RWPE2 (cell line): ENCODE results near the gene POU2F1.

ENCODE experiments used
- ATAC-seq: fragments of 200-7000 bp; cut with Tn5 transposase; 3 replicates; pipeline ENCODE4 v1.9.1; 2021; ENCODE audit warnings: low read depth
- DNase-seq: peaks from one replicate; pipeline ENCODE4 v3.0.0-alpha.2; 2020; ENCODE audit warnings: low spot score
- H3K27ac ChIP-seq: fragments of 450-650 bp; 2 replicates; pipeline ENCODE4 v1.5.1; 2017; ENCODE audit warnings: mild to moderate bottlenecking; ENCODE audit not compliant: poor library complexity, severe bottlenecking
- H3K27me3 ChIP-seq: fragments of 250-450 bp; sonication (Bioruptor Pico); 2 replicates; pipeline ENCODE4 v1.5.1; 2021; ENCODE audit warnings: mild to moderate bottlenecking, moderate library complexity; ENCODE audit not compliant: insufficient read depth, poor library complexity, severe bottlenecking
- H3K36me3 ChIP-seq: fragments of 250-450 bp; sonication (Bioruptor Pico); 2 replicates; pipeline ENCODE4 v1.5.1; 2020; ENCODE audit warnings: low read depth, mild to moderate bottlenecking, moderate library complexity
- H3K4me1 ChIP-seq: fragments of 250-450 bp; sonication (Bioruptor Pico); 2 replicates; pipeline ENCODE4 v1.5.1; 2021; ENCODE audit warnings: mild to moderate bottlenecking, moderate library complexity; ENCODE audit not compliant: insufficient read depth, poor library complexity, severe bottlenecking
- H3K4me3 ChIP-seq: fragments of 250-450 bp; sonication (Bioruptor Pico); 2 replicates; pipeline ENCODE4 v1.5.1; 2021; ENCODE audit warnings: mild to moderate bottlenecking, moderate library complexity; ENCODE audit not compliant: severe bottlenecking
- H3K9me3 ChIP-seq: fragments of 250-450 bp; sonication (Bioruptor Pico); 2 replicates; pipeline ENCODE4 v1.5.1; 2021; ENCODE audit warnings: mild to moderate bottlenecking, moderate library complexity; ENCODE audit not compliant: severe bottlenecking
- TF ChIP-seq, protein P1 (sequence below): fragments of 450-650 bp; IDR thresholded peaks from one replicate; pipeline ENCODE4 v1.5.1; 2017; ENCODE audit warnings: mild to moderate bottlenecking, moderate library complexity; ENCODE audit not compliant: poor library complexity, severe bottlenecking

Gene POU2F1

DNA sequence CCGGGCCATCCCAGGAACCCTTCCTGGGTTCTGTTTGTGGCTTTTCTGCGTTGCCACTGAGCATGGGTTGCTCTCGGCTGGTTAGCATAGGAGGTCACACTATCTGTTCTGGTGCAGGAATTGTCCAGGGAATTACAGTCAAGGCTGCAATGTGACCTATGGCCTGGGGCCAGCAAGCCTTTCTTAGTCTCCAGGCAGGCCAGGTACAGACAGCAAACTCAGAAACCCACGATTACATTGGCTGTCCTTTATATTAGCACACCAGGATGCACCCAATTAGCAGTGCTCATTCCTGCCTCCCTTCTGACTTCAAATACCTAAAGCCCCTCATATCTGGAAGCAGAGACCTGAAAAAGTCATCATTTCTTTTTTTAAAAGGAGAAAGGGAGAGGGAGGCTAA lies 242.4 kb downstream of the POU2F1 start:
- no peak overlapping the region for H3K27ac ChIP-seq
- H3K4me3 ChIP-seq = no peak overlapping the region
- no peaks in the 10 kb centered on the region for H3K4me1 ChIP-seq
- H3K27me3 ChIP-seq = no peaks in the 10 kb centered on the region
- ATAC-seq (no peak), DNase-seq (peak; percentile 4)
- H3K9me3 ChIP-seq = no peaks in the 10 kb centered on the region
- no peaks in the 10 kb centered on the region for H3K36me3 ChIP-seq
- TF ChIP-seq, protein P1, sequence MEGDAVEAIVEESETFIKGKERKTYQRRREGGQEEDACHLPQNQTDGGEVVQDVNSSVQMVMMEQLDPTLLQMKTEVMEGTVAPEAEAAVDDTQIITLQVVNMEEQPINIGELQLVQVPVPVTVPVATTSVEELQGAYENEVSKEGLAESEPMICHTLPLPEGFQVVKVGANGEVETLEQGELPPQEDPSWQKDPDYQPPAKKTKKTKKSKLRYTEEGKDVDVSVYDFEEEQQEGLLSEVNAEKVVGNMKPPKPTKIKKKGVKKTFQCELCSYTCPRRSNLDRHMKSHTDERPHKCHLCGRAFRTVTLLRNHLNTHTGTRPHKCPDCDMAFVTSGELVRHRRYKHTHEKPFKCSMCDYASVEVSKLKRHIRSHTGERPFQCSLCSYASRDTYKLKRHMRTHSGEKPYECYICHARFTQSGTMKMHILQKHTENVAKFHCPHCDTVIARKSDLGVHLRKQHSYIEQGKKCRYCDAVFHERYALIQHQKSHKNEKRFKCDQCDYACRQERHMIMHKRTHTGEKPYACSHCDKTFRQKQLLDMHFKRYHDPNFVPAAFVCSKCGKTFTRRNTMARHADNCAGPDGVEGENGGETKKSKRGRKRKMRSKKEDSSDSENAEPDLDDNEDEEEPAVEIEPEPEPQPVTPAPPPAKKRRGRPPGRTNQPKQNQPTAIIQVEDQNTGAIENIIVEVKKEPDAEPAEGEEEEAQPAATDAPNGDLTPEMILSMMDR = no peak

- H3K27me3 ChIP-seq = no peaks in the 10 kb centered on the region
- TF ChIP-seq, protein P1 = no peak
- H3K36me3 ChIP-seq = no peaks in the 10 kb centered on the region
- no peaks in the 10 kb centered on the region for H3K4me1 ChIP-seq
- H3K9me3 ChIP-seq = no peaks in the 10 kb centered on the region
- H3K27ac ChIP-seq = no peak overlapping the region
- DNase-seq = peak; percentile 3
- ATAC-seq = no peak
- H3K4me3 ChIP-seq = no peak overlapping the region
Measured at GRCh38 chr1:167463875-167464575, 243.3 kb downstream of the POU2F1 start.

GRCh38 chr1:167465018-167465417 lies 244.3 kb downstream of the POU2F1 start:
- peak; percentile 4 for DNase-seq
- no peak overlapping the region for H3K27ac ChIP-seq
- no peaks in the 10 kb centered on the region for H3K27me3 ChIP-seq
- no peaks in the 10 kb centered on the region for H3K4me1 ChIP-seq
- TF ChIP-seq, protein P1 = no peak
- H3K9me3 ChIP-seq = no peaks in the 10 kb centered on the region
- H3K4me3 ChIP-seq = no peak overlapping the region
- no peak for ATAC-seq
- no peaks in the 10 kb centered on the region for H3K36me3 ChIP-seq

GRCh38 chr1:167465743-167466142 lies 245.1 kb downstream of the POU2F1 start:
- no peaks in the 10 kb centered on the region for H3K27me3 ChIP-seq
- H3K4me1 ChIP-seq = no peaks in the 10 kb centered on the region
- no peaks in the 10 kb centered on the region for H3K9me3 ChIP-seq
- no peak overlapping the region for H3K4me3 ChIP-seq
- no peak for ATAC-seq
- TF ChIP-seq, protein P1 = no peak
- DNase-seq = no peak
- H3K36me3 ChIP-seq = no peaks in the 10 kb centered on the region
- no peak overlapping the region for H3K27ac ChIP-seq

DNA sequence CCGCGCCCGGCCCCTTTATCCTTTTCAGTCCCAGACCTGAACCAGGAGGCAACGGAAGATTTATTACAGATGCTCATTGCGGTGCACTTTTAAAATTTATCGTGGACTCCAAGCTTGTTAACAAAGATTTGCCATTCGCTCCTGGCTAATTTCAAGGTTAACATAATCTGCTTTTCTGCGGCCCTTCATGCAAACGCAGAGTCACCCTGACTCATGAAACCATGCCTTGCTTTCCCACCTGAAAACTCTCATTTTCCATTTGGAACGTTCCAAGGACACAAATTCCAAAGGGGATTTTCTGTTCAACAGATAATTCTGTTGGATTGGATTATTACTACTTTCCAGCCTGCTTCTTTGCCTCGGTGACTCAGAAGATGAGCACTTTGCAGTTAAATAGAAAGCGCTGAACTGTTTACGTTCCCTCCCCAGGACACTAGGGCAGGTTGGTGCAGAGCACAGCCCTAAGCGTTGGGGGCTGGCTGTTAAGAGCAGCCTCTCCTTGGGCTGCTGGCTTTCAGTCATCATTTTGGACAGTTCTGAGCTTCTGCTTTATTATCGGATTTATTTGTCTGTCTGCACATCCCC lies 246.5 kb downstream of the POU2F1 start:
- peak; percentile 76; the same call in 2 of the 3 replicates for ATAC-seq

More for the DNA sequence above, 246.5 kb downstream of the POU2F1 start:
- H3K27ac ChIP-seq = no peak overlapping the region
- no peaks in the 10 kb centered on the region for H3K27me3 ChIP-seq
- no peak overlapping the region for H3K4me3 ChIP-seq
- H3K4me1 ChIP-seq = no peaks in the 10 kb centered on the region
- H3K9me3 ChIP-seq = no peaks in the 10 kb centered on the region
- H3K36me3 ChIP-seq = no peaks in the 10 kb centered on the region
- TF ChIP-seq, protein P1 = no peak
- peak; percentile 13 for DNase-seq
